NB4 (cell line): Measurements from ENCODE around the gene PCOLCE2.

Experiments
- DNase-seq: peaks from one replicate; pipeline ENCODE4 v3.0.0; 2010; ENCODE audit warnings: low read depth
- H3K4me3 ChIP-seq: one replicate; pipeline ENCODE4 v1.5.1; 2011; ENCODE audit warnings: mild to moderate bottlenecking, low read depth, low read length, moderate library complexity
- MAX ChIP-seq: IDR thresholded peaks from 2 replicates; pipeline ENCODE4 v1.6.1; 2011; ENCODE audit warnings: low read depth, low read length
- MYC ChIP-seq: IDR thresholded peaks from 2 replicates; pipeline ENCODE4 v1.6.1; 2011; ENCODE audit warnings: low read depth, low read length
- POLR2A ChIP-seq: IDR thresholded peaks from 2 replicates; pipeline ENCODE4 v1.6.1; 2011; ENCODE audit warnings: mild to moderate bottlenecking; ENCODE audit not compliant: insufficient read length; ENCODE audit errors: extremely low read depth
- TF ChIP-seq, protein P1 (sequence below): IDR thresholded peaks from one replicate; pipeline ENCODE4 v1.5.1; 2012; ENCODE audit warnings: low read depth, low read length

The PCOLCE2 gene

GRCh38 chr3:142930463-142930862 lies 41.6 kb upstream of the PCOLCE2 start:
- H3K4me3 ChIP-seq = no peak overlapping the region
- no peak for TF ChIP-seq MYC
- no peak for TF ChIP-seq POLR2A
- TF ChIP-seq, protein P1, sequence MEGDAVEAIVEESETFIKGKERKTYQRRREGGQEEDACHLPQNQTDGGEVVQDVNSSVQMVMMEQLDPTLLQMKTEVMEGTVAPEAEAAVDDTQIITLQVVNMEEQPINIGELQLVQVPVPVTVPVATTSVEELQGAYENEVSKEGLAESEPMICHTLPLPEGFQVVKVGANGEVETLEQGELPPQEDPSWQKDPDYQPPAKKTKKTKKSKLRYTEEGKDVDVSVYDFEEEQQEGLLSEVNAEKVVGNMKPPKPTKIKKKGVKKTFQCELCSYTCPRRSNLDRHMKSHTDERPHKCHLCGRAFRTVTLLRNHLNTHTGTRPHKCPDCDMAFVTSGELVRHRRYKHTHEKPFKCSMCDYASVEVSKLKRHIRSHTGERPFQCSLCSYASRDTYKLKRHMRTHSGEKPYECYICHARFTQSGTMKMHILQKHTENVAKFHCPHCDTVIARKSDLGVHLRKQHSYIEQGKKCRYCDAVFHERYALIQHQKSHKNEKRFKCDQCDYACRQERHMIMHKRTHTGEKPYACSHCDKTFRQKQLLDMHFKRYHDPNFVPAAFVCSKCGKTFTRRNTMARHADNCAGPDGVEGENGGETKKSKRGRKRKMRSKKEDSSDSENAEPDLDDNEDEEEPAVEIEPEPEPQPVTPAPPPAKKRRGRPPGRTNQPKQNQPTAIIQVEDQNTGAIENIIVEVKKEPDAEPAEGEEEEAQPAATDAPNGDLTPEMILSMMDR = no peak
- no peak for TF ChIP-seq MAX
- DNase-seq = no peak

DNA sequence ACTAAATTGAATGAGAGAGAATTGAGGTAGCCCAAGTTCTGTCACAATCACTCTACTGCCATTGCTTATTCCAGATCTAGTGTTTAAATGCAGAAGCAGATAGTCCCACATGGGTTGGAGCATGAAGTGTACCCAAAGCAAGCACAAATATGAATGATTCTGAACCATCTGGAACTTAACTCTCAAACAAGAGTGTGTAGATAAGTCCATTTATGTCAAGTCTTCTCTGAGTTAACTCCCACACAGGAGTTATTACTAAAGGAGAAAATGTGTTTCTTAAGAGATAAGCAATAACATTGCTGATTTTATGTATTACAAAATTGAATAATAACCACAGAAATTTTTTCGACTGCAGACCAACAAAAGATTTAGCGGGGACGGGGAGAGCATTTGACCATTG lies 41.0 kb upstream of the PCOLCE2 start:
- H3K4me3 ChIP-seq = no peak overlapping the region
- peak; percentile 8 for DNase-seq
- TF ChIP-seq, protein P1 = no peak
- no peak for TF ChIP-seq POLR2A
- no peak for TF ChIP-seq MAX
- TF ChIP-seq MYC = no peak

- DNase-seq = peak; percentile 70
- TF ChIP-seq MYC (no peak), MAX (0 out of 2 replicates have a peak, but pooled peaks have one; percentile 36)
- TF ChIP-seq, protein P1 = peak; percentile 44
- no peak overlapping the region for H3K4me3 ChIP-seq
Observed at GRCh38 chr3:142929109-142929508, 40.2 kb upstream of the PCOLCE2 start.

DNA sequence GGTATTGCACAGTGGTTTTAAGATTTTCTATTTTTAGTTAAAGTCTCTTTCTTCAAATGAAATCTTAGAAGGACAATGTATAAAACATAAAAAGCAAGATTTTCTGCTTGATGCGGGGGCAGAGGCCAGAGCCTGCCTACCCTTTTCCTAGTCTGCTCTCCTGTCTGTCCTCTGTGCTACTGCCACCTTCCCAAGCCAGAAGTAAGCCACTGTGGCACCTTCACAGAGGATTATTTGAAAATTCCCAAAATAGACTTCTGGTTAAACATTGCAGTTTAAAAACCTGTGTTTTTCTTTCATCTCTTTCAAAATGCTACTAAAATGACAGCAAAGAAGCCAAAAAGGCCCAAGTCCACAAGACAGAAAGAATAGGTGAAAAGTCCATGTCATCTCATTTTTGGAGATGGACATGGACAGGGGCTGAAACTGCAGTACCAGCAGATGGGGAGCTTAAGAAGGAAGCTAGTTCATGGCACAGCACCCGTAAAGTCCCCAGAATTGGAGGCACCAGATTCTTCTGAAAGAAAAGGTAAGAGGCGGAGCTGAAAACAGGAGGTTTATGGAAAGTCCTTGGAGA lies 37.6 kb upstream of the PCOLCE2 start:
- TF ChIP-seq, protein P1 = no peak
- TF ChIP-seq POLR2A (no peak), MAX (no peak), MYC (no peak)
- no peak for DNase-seq
- H3K4me3 ChIP-seq = no peak overlapping the region

- TF ChIP-seq POLR2A (no peak), MYC (no peak), MAX (no peak)
- TF ChIP-seq, protein P1 = no peak
- no peak overlapping the region for H3K4me3 ChIP-seq
- no peak for DNase-seq
Observed at GRCh38 chr3:142925140-142925539, 36.3 kb upstream of the PCOLCE2 start.

GRCh38 chr3:142923694-142924093 lies 34.8 kb upstream of the PCOLCE2 start:
- no peak overlapping the region for H3K4me3 ChIP-seq
- no peak for DNase-seq
- TF ChIP-seq, protein P1 = no peak
- TF ChIP-seq POLR2A (no peak), MYC (no peak), MAX (no peak)
